K562 (cell line): ENCODE results near the gene S100A1. TPM values are rescaled to one million over a fixed set of nuclear protein-coding genes. Genes with fewer than 3 reads are reported as not detected.

Source experiments
- ATAC-seq: fragments of 200-7000 bp; cut with Tn5 transposase; 3 replicates; pipeline ENCODE4 v1.9.1; 2020; ENCODE audit warnings: moderate library complexity
- BruUV-seq: library from RNA; stranded (reverse); fragments of 400-500 nt; replicated peaks from 2 replicates; lab custom pipeline; 2021; lab: Mats Ljungman, UMichigan
- CTCF ChIA-PET: fragments of 300-600 bp; formaldehyde crosslinking; extraction: SDS; loops from one replicate; lab custom pipeline; 2021; ENCODE audit warnings: low intra/inter-chr PET ratio; lab: Yijun Ruan, JAX
- POLR2A ChIA-PET: fragments of 300-600, 350-650 bp; sonication (Branson Sonifier 250); formaldehyde crosslinking; extraction: SDS; loops from one replicate; lab custom pipeline; 2021; ENCODE audit warnings: antibody characterized with exemption, inconsistent platforms; lab: Yijun Ruan, JAX
- DNase-seq, 4 experiments: peaks; one replicate each; pipeline versions ENCODE4 v3.0.0 to v3.0.0-alpha.2; 2011 to 2018; ENCODE audit warnings: low spot score in 3 of 4, mixed read lengths in 3 of 4; ENCODE audit errors: extremely low read depth in 1 of 4
- FAIRE-seq: peaks from 2 replicates; lab custom pipeline; 2011; peaks lifted over from hg19 to GRCh38; lab: Jason Lieb, UNC
- H2AFZ ChIP-seq: 2 replicates; pipeline ENCODE4 v1.6.0; 2011; ENCODE audit warnings: low read depth, low read length, control low read depth, inconsistent platforms
- H3K27ac ChIP-seq: fragments of 200-600 bp; 3 replicates; pipeline ENCODE4 v1.8.0; 2011; ENCODE audit warnings: low read depth, mild to moderate bottlenecking, control low read depth, inconsistent platforms, low read length, moderate library complexity, mixed read lengths; ENCODE audit errors: extremely low read depth
- H3K27me3 ChIP-seq, 2 experiments: fragments of 300-600 bp in 1 of 2; 2 replicates in 1 of 2; 3 replicates in 1 of 2; pipeline versions ENCODE4 v1.6.0 to v1.8.0; 2011; ENCODE audit warnings: inconsistent platforms in 2 of 2, low read length in 2 of 2, mild to moderate bottlenecking in 1 of 2, mixed read lengths in 1 of 2, moderate library complexity in 1 of 2; ENCODE audit not compliant: control insufficient read depth in 2 of 2, insufficient read depth in 2 of 2
- H3K36me3 ChIP-seq: fragments of 300-600 bp; 3 replicates; pipeline ENCODE4 v1.8.0; 2011; ENCODE audit warnings: mild to moderate bottlenecking, low read length, inconsistent platforms; ENCODE audit not compliant: control insufficient read depth, insufficient read depth
- H3K4me1 ChIP-seq, 2 experiments: fragments of 200-600 bp in 1 of 2; replicated peaks in 1 of 2; 2 replicates in 1 of 2; 3 replicates in 1 of 2; pipeline versions ENCODE4 v1.5.1 to v1.8.0; 2011; ENCODE audit warnings: inconsistent platforms in 2 of 2, low read length in 2 of 2, mild to moderate bottlenecking in 1 of 2, mixed read lengths in 1 of 2, moderate library complexity in 1 of 2; ENCODE audit not compliant: control insufficient read depth in 2 of 2, insufficient read depth in 2 of 2
- H3K4me2 ChIP-seq: 2 replicates; pipeline ENCODE4 v1.6.1; 2011; ENCODE audit warnings: low read length, control low read depth, inconsistent platforms, mixed read lengths; ENCODE audit not compliant: insufficient read depth
- H3K4me3 ChIP-seq: fragments of 200-600 bp; sonication (generic), shearing (Covaris generic); 2 replicates; pipeline ENCODE4 v1.5.1; 2016; ENCODE audit warnings: control low read depth, inconsistent platforms
- H3K79me2 ChIP-seq: fragments of 200-600 bp; 3 replicates; pipeline ENCODE4 v1.8.0; 2011; ENCODE audit warnings: low read length, inconsistent platforms; ENCODE audit not compliant: control insufficient read depth, insufficient read depth
- H3K9ac ChIP-seq, 2 experiments: 2 replicates each; pipeline versions ENCODE4 v1.6.0 to v1.6.1; 2011; ENCODE audit warnings: low read depth in 2 of 2, low read length in 2 of 2, control low read depth in 1 of 2, inconsistent platforms in 1 of 2, mild to moderate bottlenecking in 1 of 2, mixed read lengths in 1 of 2; ENCODE audit not compliant: insufficient read depth in 1 of 2
- H3K9me1 ChIP-seq: one replicate; pipeline ENCODE4 v1.6.0; 2011; ENCODE audit warnings: inconsistent platforms, mild to moderate bottlenecking, low read length, moderate library complexity; ENCODE audit not compliant: control insufficient read depth, insufficient read depth
- H3K9me3 ChIP-seq: replicated peaks from 2 replicates; pipeline ENCODE4 v1.5.1; 2011; ENCODE audit warnings: low read depth, low read length, inconsistent platforms; ENCODE audit not compliant: control insufficient read depth, insufficient read depth
- H4K20me1 ChIP-seq: replicated peaks from 2 replicates; pipeline ENCODE4 v1.6.1; 2011; ENCODE audit warnings: low read length, inconsistent platforms, mixed read lengths; ENCODE audit not compliant: control insufficient read depth, insufficient read depth
- ARHGAP35 ChIP-seq: fragments of 450-650 bp; IDR thresholded peaks from 2 replicates; pipeline ENCODE4 v1.6.1; 2018; ENCODE audit not compliant: partially characterized antibody
- EWSR1 ChIP-seq: fragments of 450-650 bp; IDR thresholded peaks from 2 replicates; pipeline ENCODE4 v1.6.1; 2018; ENCODE audit warnings: borderline replicate concordance, mild to moderate bottlenecking, low read depth, moderate library complexity; ENCODE audit not compliant: partially characterized antibody
- KLF10 ChIP-seq: fragments of 250-450 bp; sonication (Bioruptor Pico); IDR thresholded peaks from 2 replicates; pipeline ENCODE4 v1.6.1; 2021; ENCODE audit warnings: matching md5 sums
- WGBS: fragments of 100-300 bp; shearing (Covaris generic); methylation state at CpG from one replicate; pipeline ENCODE4 v1.1.6; 2016; ENCODE audit warnings: low coverage, mixed read lengths; ENCODE audit not compliant: insufficient coverage; ENCODE audit errors: missing lambda C conversion rate; 5-methylcytosine and 5-hydroxymethylcytosine counted together
- in situ Hi-C: fragments of 300-500 bp; cut with MboI; formaldehyde crosslinking; loops from 4 replicates; pipeline ENCODE4 v1.15.0; 2018; ENCODE audit warnings: inconsistent platforms, mixed read lengths
- intact Hi-C: fragments of 100-400 bp; cut with micrococcal nuclease; formaldehyde crosslinking; loops from 2 replicates; pipeline ENCODE4 v1.14.2; 2022
- polyA plus RNA-seq, 8 experiments: library from polyadenylated mRNA; depleted of rRNA in 4 of 8; stranded (reverse) in 5 of 8; unstranded in 3 of 8; fragments of >200 nt; fragmentation: Nextera tagmentation in 2 of 8; fragmentation: Illumina TruSeq in 1 of 8; extraction: Ambion mirVana in 2 of 8; extraction: Trizol in 1 of 8; gene quantifications; 2 replicates each; pipeline versions ENCODE4 v1.2.1 to v1.2.3, GENCODE V29; 2011 to 2014; ENCODE audit warnings: inconsistent platforms in 1 of 8, missing spikeins in 1 of 8
- total RNA-seq, 7 experiments: library from RNA; depleted of rRNA in 6 of 7; stranded (reverse); fragments of >200 nt in 6 of 7; fragmentation: Illumina TruSeq in 2 of 7; extraction: Trizol in 2 of 7; gene quantifications; 2 replicates each; pipeline versions ENCODE4 v1.2.1 to v1.2.3, GENCODE V29; 2011 to 2021; ENCODE audit warnings: low replicate concordance in 1 of 7
- TF ChIP-seq, protein P1 (sequence below), 2 experiments: fragments of 450-650 bp in 1 of 2; sonication (generic) in 1 of 2; formaldehyde crosslinking in 1 of 2; IDR thresholded peaks; 2 replicates each; pipeline versions ENCODE4 v1.7.1 to v1.9.0; 2016 to 2022; ENCODE audit warnings: inconsistent platforms in 1 of 2, mild to moderate bottlenecking in 1 of 2, missing genetic modification reagents in 1 of 2

Gene S100A1
- total and polyA plus RNA-seq, 9 of the 15 experiments (the other 6 are each of a cell fraction or from before 2014, with no cell fraction given), result 0.44 to 30.1 (median 12.7) TPM

DNA sequence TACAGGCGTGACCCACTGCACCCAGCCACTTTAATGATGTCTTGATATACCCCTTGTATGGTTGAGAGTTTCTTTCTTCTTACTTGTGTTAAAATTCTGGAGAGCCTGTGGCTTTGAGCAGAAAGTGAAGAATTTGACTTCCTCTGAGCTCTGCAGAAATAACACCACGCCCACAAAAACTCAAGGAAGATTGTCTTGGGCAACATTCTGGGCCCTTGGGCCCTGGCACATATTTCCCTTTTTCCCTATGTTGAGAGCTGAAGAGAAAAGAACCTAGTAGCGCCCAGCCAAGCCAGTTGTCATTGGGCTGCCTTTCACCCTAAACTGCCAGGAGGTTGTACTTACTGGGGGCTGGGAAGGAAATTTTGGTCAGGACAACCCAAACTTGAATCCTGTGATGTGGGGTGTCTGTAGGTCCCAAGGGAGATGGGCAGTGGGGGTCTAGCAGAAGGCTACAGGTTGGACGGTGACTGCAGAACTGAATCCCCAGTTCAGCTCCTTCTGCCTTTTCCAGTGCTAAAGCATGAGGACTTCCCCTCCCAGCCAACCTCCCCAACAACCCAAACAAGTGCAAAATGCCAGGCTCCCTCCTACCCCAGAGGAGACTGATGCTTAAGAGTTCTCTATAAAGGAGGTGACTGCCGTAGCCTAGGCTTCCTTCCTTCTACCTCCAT, 18.6 kb downstream of the S100A1 start:
- intact Hi-C loops, result no loop called here
- no peak for TF ChIP-seq ARHGAP35
- TF ChIP-seq, protein P1, sequence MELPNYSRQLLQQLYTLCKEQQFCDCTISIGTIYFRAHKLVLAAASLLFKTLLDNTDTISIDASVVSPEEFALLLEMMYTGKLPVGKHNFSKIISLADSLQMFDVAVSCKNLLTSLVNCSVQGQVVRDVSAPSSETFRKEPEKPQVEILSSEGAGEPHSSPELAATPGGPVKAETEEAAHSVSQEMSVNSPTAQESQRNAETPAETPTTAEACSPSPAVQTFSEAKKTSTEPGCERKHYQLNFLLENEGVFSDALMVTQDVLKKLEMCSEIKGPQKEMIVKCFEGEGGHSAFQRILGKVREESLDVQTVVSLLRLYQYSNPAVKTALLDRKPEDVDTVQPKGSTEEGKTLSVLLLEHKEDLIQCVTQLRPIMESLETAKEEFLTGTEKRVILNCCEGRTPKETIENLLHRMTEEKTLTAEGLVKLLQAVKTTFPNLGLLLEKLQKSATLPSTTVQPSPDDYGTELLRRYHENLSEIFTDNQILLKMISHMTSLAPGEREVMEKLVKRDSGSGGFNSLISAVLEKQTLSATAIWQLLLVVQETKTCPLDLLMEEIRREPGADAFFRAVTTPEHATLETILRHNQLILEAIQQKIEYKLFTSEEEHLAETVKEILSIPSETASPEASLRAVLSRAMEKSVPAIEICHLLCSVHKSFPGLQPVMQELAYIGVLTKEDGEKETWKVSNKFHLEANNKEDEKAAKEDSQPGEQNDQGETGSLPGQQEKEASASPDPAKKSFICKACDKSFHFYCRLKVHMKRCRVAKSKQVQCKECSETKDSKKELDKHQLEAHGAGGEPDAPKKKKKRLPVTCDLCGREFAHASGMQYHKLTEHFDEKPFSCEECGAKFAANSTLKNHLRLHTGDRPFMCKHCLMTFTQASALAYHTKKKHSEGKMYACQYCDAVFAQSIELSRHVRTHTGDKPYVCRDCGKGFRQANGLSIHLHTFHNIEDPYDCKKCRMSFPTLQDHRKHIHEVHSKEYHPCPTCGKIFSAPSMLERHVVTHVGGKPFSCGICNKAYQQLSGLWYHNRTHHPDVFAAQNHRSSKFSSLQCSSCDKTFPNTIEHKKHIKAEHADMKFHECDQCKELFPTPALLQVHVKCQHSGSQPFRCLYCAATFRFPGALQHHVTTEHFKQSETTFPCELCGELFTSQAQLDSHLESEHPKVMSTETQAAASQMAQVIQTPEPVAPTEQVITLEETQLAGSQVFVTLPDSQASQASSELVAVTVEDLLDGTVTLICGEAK (IDR thresholded peaks at IDR 0.05), result no peak
- TF ChIP-seq, protein P1 (CRISPR knock-in tag; IDR thresholded peaks at IDR 0.05), result no peak
- TF ChIP-seq EWSR1, result peak; percentile 25
- TF ChIP-seq KLF10 (CRISPR knock-in tag), result no peak
- TF ChIP-seq, all 486 proteins: peak for 1
- Histone ChIP-seq H3K9me1 (no peaks in the 10 kb centered on the region), H3K79me2 (no peaks in the 10 kb centered on the region), H3K4me3 (no peak overlapping the region), H4K20me1 (no peaks in the 10 kb centered on the region), H3K36me3 (peaks cover 54% of the 10 kb centered on the region), H2AFZ (no peak overlapping the region), H3K9me3 (no peaks in the 10 kb centered on the region), H3K4me1 (peaks cover 14% of the 10 kb centered on the region in 2 experiments), H3K4me2 (no peak overlapping the region), H3K27me3 (no peaks in the 10 kb centered on the region), H3K9ac (no peak overlapping the region), H3K27ac (no peak overlapping the region)
- ChIA-PET POLR2A (interaction anchor here (0.8 to 14.7 kb wide), 6 partner anchors 8 to 18 kb away, joined by 3 to 205 read pairs (median 4); partner anchors contain the start of genes CHTOP and SNAPIN), CTCF (no interaction called here)
- in situ Hi-C loops, result no loop called here
- ATAC-seq (peak; percentile 32), DNase-seq (no peak), FAIRE-seq (peak; percentile 40)
- BruUV-seq, result TSS peak; percentile 1
- 80% methylated on average over 4 of the region's 5 CpGs for WGBS
